Gastrocnemius medialis (tissue), 4 donors: ENCODE data around the gene TIAM2. TPM values are rescaled to one million over a fixed set of nuclear protein-coding genes. Genes with fewer than 3 reads are reported as not detected.
"Not testable (repeated sequence)": the region's sequence is repeated elsewhere in the genome, so short reads cannot be mapped to it uniquely, and the experiment has no call there.

ENCODE experiments used
- ATAC-seq, 2 donors: fragments of 150-250 bp; one replicate each; pipeline ENCODE4 v1.9.1; 2016
- DNase-seq, 2 donors: peaks; one replicate each; pipeline ENCODE4 v3.0.0-alpha.2; 2019
- H3K27ac ChIP-seq, 4 donors: fragments of 200-600 bp; sonication (generic); 1 replicate in 1 of 4; 2 replicates in 3 of 4; pipeline ENCODE4 v1.5.1; 2016 to 2018; ENCODE audit warnings: mild to moderate bottlenecking in 2 of 4, moderate library complexity in 1 of 4
- H3K27me3 ChIP-seq, 3 donors: fragments of 200-600 bp; sonication (generic) in 2 of 3; 1 replicate in 1 of 3; 2 replicates in 2 of 3; pipeline versions ENCODE4 v1.5.1 to v1.6.0; 2016 to 2019; ENCODE audit warnings: mild to moderate bottlenecking in 1 of 3, moderate library complexity in 1 of 3
- H3K36me3 ChIP-seq, 2 donors: fragments of 200-600 bp; sonication (generic) in 1 of 2; one replicate each; pipeline ENCODE4 v1.5.1; 2017 to 2018
- H3K4me1 ChIP-seq, 2 donors: fragments of 200-600 bp; sonication (generic) in 1 of 2; one replicate each; pipeline ENCODE4 v1.5.1; 2016 to 2017; ENCODE audit warnings: mild to moderate bottlenecking in 2 of 2
- H3K4me3 ChIP-seq, 4 donors: fragments of 200-600 bp; sonication (generic) in 3 of 4; 1 replicate in 1 of 4; 2 replicates in 3 of 4; pipeline ENCODE4 v1.5.1; 2016 to 2019; ENCODE audit warnings: mild to moderate bottlenecking in 2 of 4
- H3K9me3 ChIP-seq, 3 donors: fragments of 200-600 bp; sonication (generic) in 2 of 3; 1 replicate in 1 of 3; 2 replicates in 2 of 3; pipeline ENCODE4 v1.5.1; 2016 to 2019
- CTCF ChIP-seq, 5 experiments: fragments of 450-650 bp in 3 of 5; fragments of 200-600 bp in 2 of 5; sonication (generic) in 2 of 5; IDR thresholded peaks in 4 of 5; conservative IDR thresholded peaks in 1 of 5; 1 replicate in 4 of 5; 2 replicates in 1 of 5; pipeline ENCODE4 v1.5.1; 2016 to 2019; ENCODE audit warnings: antibody characterized with exemption in 5 of 5, mild to moderate bottlenecking in 3 of 5, moderate library complexity in 3 of 5
- POLR2A ChIP-seq, 2 donors: fragments of 450-650 bp; IDR thresholded peaks; one replicate each; pipeline ENCODE4 v1.6.1; 2017; ENCODE audit warnings: antibody characterized with exemption in 2 of 2, mild to moderate bottlenecking in 2 of 2, moderate library complexity in 2 of 2
- in situ Hi-C, 4 donors: fragments of 200-750 bp; cut with MboI; loops; one replicate each; pipeline versions ENCODE4 v1.15.0 to v1.8.0; 2017; ENCODE audit warnings: low sequenced_read_pairs in 4 of 4
- intact Hi-C: fragments of 100-400 bp; cut with DNase I; formaldehyde crosslinking; loops from one replicate; pipeline ENCODE4 v1.15.1; 2023; ENCODE audit warnings: low total_unique reads
- total RNA-seq, 4 donors: library from RNA; depleted of rRNA; stranded (reverse); fragments of >200 nt; gene quantifications; one replicate each; pipeline versions ENCODE4 v1.1.0 to v1.2.3, GENCODE V29; 2016

TIAM2 gene
- total RNA-seq, 4 donors from 2014 or later: 4.4 to 18.8 (median 13.6) TPM

- in situ Hi-C loops (no loop called here), intact Hi-C loops (no loop called here)
- H3K36me3 ChIP-seq: no peaks in the 10 kb centered on the region
- no peak for DNase-seq
- no peak overlapping the region for H3K4me3 ChIP-seq
- H3K4me1 ChIP-seq: peaks cover 0 to 4% of the 10 kb centered on the region in 2 donors
- no peak for ATAC-seq
- no peak overlapping the region for H3K27ac ChIP-seq
- no peaks in the 10 kb centered on the region for H3K9me3 ChIP-seq
- TF ChIP-seq CTCF (IDR thresholded peaks at IDR 0.05 in 4 of 5, conservative IDR thresholded peaks at IDR 0.05 in 1 of 5) (no peak), POLR2A (IDR thresholded peaks at IDR 0.05) (no peak)
- no peaks in the 10 kb centered on the region for H3K27me3 ChIP-seq
Measured at GRCh38 chr6:155228546-155229166, 233.5 kb downstream of the TIAM2 start.

- ATAC-seq, intact Hi-C loops, in situ Hi-C loops: not testable (repeated sequence)
Measured at GRCh38 chr6:155230975-155231374, 235.9 kb downstream of the TIAM2 start.

GRCh38 chr6:155232848-155233247, 237.7 kb downstream of the TIAM2 start:
- in situ Hi-C loops: no loop called here
- DNase-seq (no peak), ATAC-seq (no peak)
- no peaks in the 10 kb centered on the region for H3K36me3 ChIP-seq
- H3K9me3 ChIP-seq: no peaks in the 10 kb centered on the region
- no peak overlapping the region for H3K27ac ChIP-seq
- H3K4me3 ChIP-seq: no peak overlapping the region
- no peak for TF ChIP-seq CTCF (IDR thresholded peaks at IDR 0.05 in 4 of 5, conservative IDR thresholded peaks at IDR 0.05 in 1 of 5)
- no peak for TF ChIP-seq POLR2A (IDR thresholded peaks at IDR 0.05)
- intact Hi-C loops: no loop called here
- H3K4me1 ChIP-seq: peaks cover 0 to 4% of the 10 kb centered on the region in 2 donors
- no peaks in the 10 kb centered on the region for H3K27me3 ChIP-seq

More at GRCh38 chr6:155230975-155231374, 235.9 kb downstream of the TIAM2 start:
- not testable (repeated sequence) for H3K36me3 ChIP-seq, H3K9me3 ChIP-seq, H3K27me3 ChIP-seq, H3K4me3 ChIP-seq, H3K4me1 ChIP-seq, H3K27ac ChIP-seq, DNase-seq

- in situ Hi-C loops: no loop called here
- no peaks in the 10 kb centered on the region for H3K4me1 ChIP-seq
- TF ChIP-seq POLR2A (IDR thresholded peaks at IDR 0.05): no peak
- TF ChIP-seq CTCF (IDR thresholded peaks at IDR 0.05 in 4 of 5, conservative IDR thresholded peaks at IDR 0.05 in 1 of 5): no peak
- H3K36me3 ChIP-seq: no peaks in the 10 kb centered on the region
- H3K4me3 ChIP-seq: no peak overlapping the region
- intact Hi-C loops: no loop called here
- H3K27ac ChIP-seq: no peak overlapping the region
- ATAC-seq: no peak
- H3K9me3 ChIP-seq: no peaks in the 10 kb centered on the region
- no peak for DNase-seq
- H3K27me3 ChIP-seq: no peaks in the 10 kb centered on the region
Measured at GRCh38 chr6:155234167-155234566, 239.1 kb downstream of the TIAM2 start.

GRCh38 chr6:155234687-155235086, 239.6 kb downstream of the TIAM2 start:
- Histone ChIP-seq H3K4me3 (no peak overlapping the region), H3K4me1 (no peaks in the 10 kb centered on the region), H3K27ac (no peak overlapping the region), H3K27me3 (no peaks in the 10 kb centered on the region), H3K36me3 (no peaks in the 10 kb centered on the region), H3K9me3 (no peaks in the 10 kb centered on the region)
- intact Hi-C loops: no loop called here
- in situ Hi-C loops: no loop called here
- no peak for ATAC-seq
- no peak for TF ChIP-seq POLR2A (IDR thresholded peaks at IDR 0.05)
- TF ChIP-seq CTCF (IDR thresholded peaks at IDR 0.05 in 4 of 5, conservative IDR thresholded peaks at IDR 0.05 in 1 of 5): no peak
- DNase-seq: no peak
